ENCODE results near the gene GNPTAB. TPM values are rescaled to one million over a fixed set of nuclear protein-coding genes. Genes with fewer than 3 reads are reported as not detected.

Gene GNPTAB
- total RNA-seq, 2 experiments from 2014 or later, result 38.9 to 66.5 TPM

DNA sequence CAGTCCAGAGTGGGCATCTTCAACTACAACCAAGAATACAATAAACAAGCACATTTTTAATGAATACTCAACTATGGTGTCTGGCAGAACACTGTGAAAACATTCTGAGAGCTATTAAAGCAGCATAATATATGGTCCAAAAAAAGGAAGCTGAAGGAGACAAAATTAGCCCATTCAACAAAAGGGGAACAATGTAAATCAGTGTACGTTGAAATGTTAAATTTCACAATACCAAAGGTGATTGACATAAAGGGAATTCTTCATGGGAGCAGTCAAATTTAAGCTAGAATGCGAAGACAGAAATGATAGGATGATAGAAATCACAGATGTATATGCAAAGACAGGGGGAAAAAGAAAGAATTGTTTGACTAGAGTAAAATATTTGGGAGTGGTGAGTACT lies 50.2 kb downstream of the GNPTAB start:
- Histone ChIP-seq H3K9me2 (ENCODE audit: insufficient read depth, low read length) (no peaks in the 10 kb centered on the region), H3K4me2 (ENCODE audit: low read length) (peak overlapping the region; percentile 49), H3K36me3 (ENCODE audit: insufficient read depth, low read length) (peaks cover 47% of the 10 kb centered on the region), H3K79me2 (ENCODE audit: insufficient read depth, low read depth, low read length) (no peaks in the 10 kb centered on the region), H3K27ac (ENCODE audit: low read depth, low read length, poor library complexity, severe bottlenecking) (no peak overlapping the region), H3K4me3 (ENCODE audit: low read depth, low read length, poor library complexity, severe bottlenecking) (no peak overlapping the region), H4K20me1 (ENCODE audit: insufficient read depth, low read length) (no peaks in the 10 kb centered on the region), H3K4me1 (ENCODE audit: insufficient read depth, low read length, poor library complexity, severe bottlenecking) (peaks cover 23% of the 10 kb centered on the region), H2AFZ (ENCODE audit: low read length) (no peak overlapping the region), H3K9me3 (ENCODE audit: low read length) (no peaks in the 10 kb centered on the region)
- ChIA-PET POLR2A (interaction anchor here (0.6 to 3.9 kb wide), 15 partner anchors 8 to 914 kb away, joined by 3 to 29 read pairs (median 3); partner anchors contain the start of gene GNPTAB), CTCF (ENCODE audit: unreplicated experiment) (interaction anchor here (0.7 to 1.9 kb wide), 4 partner anchors 9 to 50 kb away, joined by 3 to 7 read pairs (median 6); partner anchors contain the start of gene GNPTAB)
- intact Hi-C loops (cut with micrococcal nuclease; ENCODE audit: unreplicated experiment), result no loop called here
- TF ChIP-seq, protein P1, sequence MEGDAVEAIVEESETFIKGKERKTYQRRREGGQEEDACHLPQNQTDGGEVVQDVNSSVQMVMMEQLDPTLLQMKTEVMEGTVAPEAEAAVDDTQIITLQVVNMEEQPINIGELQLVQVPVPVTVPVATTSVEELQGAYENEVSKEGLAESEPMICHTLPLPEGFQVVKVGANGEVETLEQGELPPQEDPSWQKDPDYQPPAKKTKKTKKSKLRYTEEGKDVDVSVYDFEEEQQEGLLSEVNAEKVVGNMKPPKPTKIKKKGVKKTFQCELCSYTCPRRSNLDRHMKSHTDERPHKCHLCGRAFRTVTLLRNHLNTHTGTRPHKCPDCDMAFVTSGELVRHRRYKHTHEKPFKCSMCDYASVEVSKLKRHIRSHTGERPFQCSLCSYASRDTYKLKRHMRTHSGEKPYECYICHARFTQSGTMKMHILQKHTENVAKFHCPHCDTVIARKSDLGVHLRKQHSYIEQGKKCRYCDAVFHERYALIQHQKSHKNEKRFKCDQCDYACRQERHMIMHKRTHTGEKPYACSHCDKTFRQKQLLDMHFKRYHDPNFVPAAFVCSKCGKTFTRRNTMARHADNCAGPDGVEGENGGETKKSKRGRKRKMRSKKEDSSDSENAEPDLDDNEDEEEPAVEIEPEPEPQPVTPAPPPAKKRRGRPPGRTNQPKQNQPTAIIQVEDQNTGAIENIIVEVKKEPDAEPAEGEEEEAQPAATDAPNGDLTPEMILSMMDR (conservative IDR thresholded peaks at IDR 0.05; ENCODE audit: low read length), result 0 out of 2 replicates have a peak, but pooled peaks have one; percentile 16
- TF ChIP-seq EZH2phosphoT487 (IDR thresholded peaks at IDR 0.05; ENCODE audit: borderline replicate concordance, low read depth, low read length), result no peak
- BruUV-seq (replicated peaks), result no TSS peak
- peak; percentile 32 for DNase-seq (ENCODE audit: low spot score)

DNA sequence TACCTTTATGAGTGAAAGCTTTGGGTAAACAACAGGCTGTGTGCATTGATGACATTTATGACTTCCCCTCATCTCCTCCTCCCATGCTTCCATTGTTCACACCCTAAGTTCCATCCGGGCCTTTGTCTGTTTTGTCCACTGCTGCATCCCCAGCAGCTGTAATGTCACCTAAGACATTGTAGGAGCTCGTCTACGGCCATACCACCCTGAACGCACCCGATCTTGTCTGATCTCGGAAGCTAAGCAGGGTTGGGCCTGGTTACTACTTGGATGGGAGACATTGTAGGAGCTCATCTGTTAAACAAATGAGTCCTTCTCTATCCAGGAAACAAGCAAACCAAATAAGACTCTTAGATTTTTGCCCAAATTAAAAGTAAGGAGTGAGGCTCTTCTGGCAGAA lies 51.1 kb downstream of the GNPTAB start:
- no peak overlapping the region for H2AFZ ChIP-seq (ENCODE audit: low read length)
- H4K20me1 ChIP-seq (ENCODE audit: insufficient read depth, low read length), result no peaks in the 10 kb centered on the region
- no peaks in the 10 kb centered on the region for H3K9me3 ChIP-seq (ENCODE audit: low read length)
- ChIA-PET POLR2A (interaction anchor here (0.9 to 3.9 kb wide), 9 partner anchors 7 to 51 kb away, joined by 3 to 29 read pairs (median 6); partner anchors contain the start of gene GNPTAB), CTCF (ENCODE audit: unreplicated experiment) (interaction anchor here (1.1 to 1.9 kb wide), 2 partner anchors 36 to 45 kb away, joined by 3 to 6 read pairs; no protein-coding TSS in a partner anchor)
- no TSS peak for BruUV-seq (replicated peaks)
- no peak for DNase-seq (ENCODE audit: low spot score)
- no peak overlapping the region for H3K4me2 ChIP-seq (ENCODE audit: low read length)
- no peaks in the 10 kb centered on the region for H3K79me2 ChIP-seq (ENCODE audit: insufficient read depth, low read depth, low read length)
- H3K9me2 ChIP-seq (ENCODE audit: insufficient read depth, low read length), result no peaks in the 10 kb centered on the region
- no peak overlapping the region for H3K4me3 ChIP-seq (ENCODE audit: low read depth, low read length, poor library complexity, severe bottlenecking)
- H3K27ac ChIP-seq (ENCODE audit: low read depth, low read length, poor library complexity, severe bottlenecking), result no peak overlapping the region
- intact Hi-C loops (cut with micrococcal nuclease; ENCODE audit: unreplicated experiment), result loop anchor here (10.0 kb wide), 1 partner anchor 705 kb away; the partner anchor contains the start of gene IGF1
- H3K36me3 ChIP-seq (ENCODE audit: insufficient read depth, low read length), result peaks cover 46% of the 10 kb centered on the region
- no peak for TF ChIP-seq EZH2phosphoT487 (IDR thresholded peaks at IDR 0.05; ENCODE audit: borderline replicate concordance, low read depth, low read length)
- TF ChIP-seq, protein P1 (conservative IDR thresholded peaks at IDR 0.05; ENCODE audit: low read length), result no peak
- peaks cover 25% of the 10 kb centered on the region for H3K4me1 ChIP-seq (ENCODE audit: insufficient read depth, low read length, poor library complexity, severe bottlenecking)

DNA sequence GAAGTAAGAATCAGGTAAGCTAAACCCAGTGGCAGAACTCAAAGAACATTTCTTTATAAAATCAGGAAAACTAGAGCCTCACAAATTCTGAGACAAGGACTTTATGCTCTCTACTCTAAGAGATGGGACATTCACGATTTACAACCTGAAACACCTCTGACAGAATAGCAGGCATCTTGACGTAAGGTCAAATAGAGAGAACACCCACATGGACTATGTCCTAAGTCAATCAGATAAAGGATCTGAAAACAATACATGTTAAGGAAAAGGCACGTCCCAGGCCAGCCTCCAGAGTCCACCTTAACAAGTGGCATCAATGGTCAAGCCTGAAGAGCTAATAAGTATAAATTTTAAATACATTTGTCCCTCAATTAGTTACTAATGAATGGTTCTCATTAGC lies 51.6 kb downstream of the GNPTAB start:
- intact Hi-C loops (cut with micrococcal nuclease; ENCODE audit: unreplicated experiment), result loop anchor here (10.0 kb wide), 1 partner anchor 706 kb away; the partner anchor contains the start of gene IGF1
- CTCF ChIA-PET (ENCODE audit: unreplicated experiment), result interaction anchor here (1.1 kb wide), 1 partner anchor 35 kb away, joined by 3 read pairs; no protein-coding TSS in a partner anchor

More for the DNA sequence above, 51.6 kb downstream of the GNPTAB start:
- Histone ChIP-seq H3K9me2 (ENCODE audit: insufficient read depth, low read length) (no peaks in the 10 kb centered on the region), H3K4me2 (ENCODE audit: low read length) (no peak overlapping the region), H4K20me1 (ENCODE audit: insufficient read depth, low read length) (no peaks in the 10 kb centered on the region), H2AFZ (ENCODE audit: low read length) (no peak overlapping the region), H3K27ac (ENCODE audit: low read depth, low read length, poor library complexity, severe bottlenecking) (no peak overlapping the region), H3K4me1 (ENCODE audit: insufficient read depth, low read length, poor library complexity, severe bottlenecking) (peaks cover 26% of the 10 kb centered on the region), H3K36me3 (ENCODE audit: insufficient read depth, low read length) (peaks cover 49% of the 10 kb centered on the region), H3K4me3 (ENCODE audit: low read depth, low read length, poor library complexity, severe bottlenecking) (no peak overlapping the region), H3K79me2 (ENCODE audit: insufficient read depth, low read depth, low read length) (no peaks in the 10 kb centered on the region), H3K9me3 (ENCODE audit: low read length) (no peaks in the 10 kb centered on the region)
- POLR2A ChIA-PET, result interaction anchor here (1.2 to 3.9 kb wide), 4 partner anchors 10 to 51 kb away, joined by 3 to 29 read pairs (median 17); partner anchors contain the start of gene GNPTAB
- TF ChIP-seq, protein P1 (conservative IDR thresholded peaks at IDR 0.05; ENCODE audit: low read length), result no peak
- no peak for TF ChIP-seq EZH2phosphoT487 (IDR thresholded peaks at IDR 0.05; ENCODE audit: borderline replicate concordance, low read depth, low read length)
- BruUV-seq (replicated peaks), result no TSS peak
- DNase-seq (ENCODE audit: low spot score), result no peak
